Vagina (tissue), 2 donors: ENCODE results near the gene MBLAC1.

ENCODE experiments used
- CTCF ChIP-seq, 3 experiments: fragments of 450-650 bp in 2 of 3; fragments of 200-600 bp in 1 of 3; sonication (generic) in 1 of 3; IDR thresholded peaks; one replicate each; pipeline ENCODE4 v1.5.1; 2017 to 2019; ENCODE audit warnings: antibody characterized with exemption in 3 of 3, mild to moderate bottlenecking in 2 of 3, moderate library complexity in 2 of 3
- POLR2A ChIP-seq, 2 donors: fragments of 450-650 bp; IDR thresholded peaks; one replicate each; pipeline ENCODE4 v1.6.1; 2017; ENCODE audit warnings: antibody characterized with exemption in 2 of 2, mild to moderate bottlenecking in 2 of 2, moderate library complexity in 2 of 2
- POLR2AphosphoS5 ChIP-seq, 2 donors: sonication (generic); formaldehyde crosslinking; IDR thresholded peaks; one replicate each; pipeline ENCODE4 v1.9.0; 2017; ENCODE audit warnings: antibody characterized with exemption in 2 of 2, mild to moderate bottlenecking in 2 of 2, low read depth in 1 of 2; ENCODE audit not compliant: insufficient read depth in 1 of 2

GRCh38 chr7:100100420-100101015 lies 26.2 kb upstream of the MBLAC1 start:
- no peak for TF ChIP-seq CTCF (IDR thresholded peaks at IDR 0.05)
- TF ChIP-seq POLR2AphosphoS5 (IDR thresholded peaks at IDR 0.05; ENCODE audit: insufficient read depth in 1 of 2, low read depth in 1 of 2): peak in 1 of 2 donors; percentile 92
- no peak for TF ChIP-seq POLR2A (IDR thresholded peaks at IDR 0.05)
